ENCODE data around the gene ARHGAP32.

- no peak for TF ChIP-seq CTCF (conservative IDR thresholded peaks at IDR 0.05; ENCODE audit: low read length)
- TF ChIP-seq EZH2phosphoT487 (IDR thresholded peaks at IDR 0.05; ENCODE audit: borderline replicate concordance, low read depth, low read length) = no peak
Observed at GRCh38 chr11:128934926-128935325, 257.2 kb downstream of the ARHGAP32 start.
